Pulmonary artery endothelial cell (primary cell): ENCODE results near the gene RHOBTB1. TPM values are rescaled to one million over a fixed set of nuclear protein-coding genes. Genes with fewer than 3 reads are reported as not detected.
A peak's percentile ranks its signal among the peaks of the same experiment; 100 is the strongest.

ENCODE experiments used
- DNase-seq: peaks from one replicate; pipeline ENCODE4 v3.0.0-alpha.2; 2011; ENCODE audit warnings: low read depth, low spot score
- total RNA-seq: library from RNA; depleted of rRNA; stranded (reverse); fragments of >200 nt; gene quantifications from 2 replicates; pipeline ENCODE4 v1.2.3, GENCODE V29; 2014

RHOBTB1 gene
- total RNA-seq, 1 donor from 2014 or later, result 38.6 TPM

DNA sequence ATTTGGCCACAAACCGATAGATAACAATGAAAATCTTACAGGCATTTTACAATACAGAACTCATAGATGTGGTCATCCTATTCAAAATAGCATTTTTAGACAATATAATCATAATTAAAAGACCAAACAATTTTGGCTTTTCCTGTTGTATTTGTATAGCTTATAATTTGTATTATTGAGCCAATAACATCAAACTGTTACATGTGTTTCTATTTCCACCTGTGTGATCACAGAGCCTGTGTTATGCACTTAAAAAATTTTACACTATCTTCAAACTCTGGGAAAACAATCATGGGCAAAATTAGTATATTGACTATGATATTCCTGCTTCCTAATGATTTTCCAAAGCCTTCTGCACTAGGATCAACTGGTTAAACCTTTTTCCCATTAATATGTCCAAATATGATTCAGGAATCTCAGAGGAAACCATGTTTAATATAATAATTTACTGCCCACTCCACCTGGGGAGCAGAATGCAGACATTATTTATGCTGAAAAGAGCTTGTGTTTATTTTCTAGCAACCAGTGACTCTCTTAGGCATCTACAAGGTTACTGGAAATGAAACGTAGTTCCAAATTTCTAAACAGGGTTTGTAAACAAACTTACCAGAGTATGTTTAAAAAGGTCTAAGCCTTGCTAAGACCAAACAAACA is 1.7 kb downstream of the RHOBTB1 start:
- no peak for DNase-seq

DNA sequence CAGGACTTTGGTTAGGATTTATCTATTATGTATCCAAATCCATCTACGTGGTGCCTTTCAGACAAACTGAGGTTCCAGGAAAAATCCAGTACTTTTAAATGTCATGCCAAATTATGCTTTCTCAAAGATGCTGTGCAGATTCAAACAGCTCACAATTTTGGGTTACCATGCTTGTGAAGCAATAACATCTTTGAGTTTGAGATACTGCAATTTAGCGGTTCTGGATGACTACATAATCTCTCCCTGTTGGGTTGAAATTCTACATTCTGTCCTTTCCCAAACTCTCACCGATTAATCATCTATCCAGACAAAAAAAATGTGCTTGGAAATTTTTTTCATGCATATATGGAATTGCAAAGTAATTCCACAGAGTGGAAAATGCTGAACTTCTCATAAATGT is 3.5 kb downstream of the RHOBTB1 start:
- no peak for DNase-seq

DNA sequence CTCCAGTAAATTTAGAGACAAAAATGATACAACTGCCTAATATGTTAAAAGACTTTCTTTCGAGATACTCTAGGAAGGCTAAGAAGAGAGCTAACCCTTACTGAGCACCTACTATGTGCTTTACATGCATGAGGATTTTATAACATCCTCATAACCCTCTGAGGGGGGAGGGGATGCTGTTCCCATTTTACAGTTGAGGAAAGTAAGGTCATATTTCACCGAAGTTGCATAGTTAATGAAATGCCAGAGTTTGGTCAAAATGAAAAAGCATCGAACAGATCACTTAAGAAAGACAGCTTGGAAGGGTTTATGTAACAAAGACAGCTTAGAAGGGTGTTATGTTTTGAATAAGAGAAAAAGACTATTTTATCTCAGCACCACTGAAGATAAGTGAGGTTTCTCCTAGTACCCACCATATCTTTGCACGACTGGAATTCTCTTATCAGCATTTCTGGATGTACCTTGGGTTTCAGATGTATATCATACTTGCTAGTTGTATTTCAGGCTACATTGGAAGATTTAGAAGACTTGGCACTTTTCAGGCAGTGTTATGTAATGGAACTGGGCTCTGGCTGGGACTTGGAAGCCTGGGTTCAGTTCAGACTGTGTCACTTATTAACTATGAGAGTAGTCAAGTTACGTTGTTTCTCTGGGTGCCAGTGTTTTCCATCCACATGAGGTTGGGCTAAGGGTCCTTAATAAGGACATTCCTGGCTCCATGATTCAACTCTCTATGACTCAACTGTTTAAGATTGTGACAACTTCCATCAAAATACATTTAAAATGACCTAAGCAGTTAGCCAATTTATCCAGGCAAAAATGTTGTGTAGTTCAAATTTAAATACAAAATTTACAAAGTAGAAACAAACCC is 6.0 kb downstream of the RHOBTB1 start:
- DNase-seq, result no peak

- no peak for DNase-seq
Measured at GRCh38 chr10:60937022-60937421, 7.0 kb downstream of the RHOBTB1 start.

- DNase-seq, result no peak
Measured at GRCh38 chr10:60934215-60935175, 9.5 kb downstream of the RHOBTB1 start.

DNA sequence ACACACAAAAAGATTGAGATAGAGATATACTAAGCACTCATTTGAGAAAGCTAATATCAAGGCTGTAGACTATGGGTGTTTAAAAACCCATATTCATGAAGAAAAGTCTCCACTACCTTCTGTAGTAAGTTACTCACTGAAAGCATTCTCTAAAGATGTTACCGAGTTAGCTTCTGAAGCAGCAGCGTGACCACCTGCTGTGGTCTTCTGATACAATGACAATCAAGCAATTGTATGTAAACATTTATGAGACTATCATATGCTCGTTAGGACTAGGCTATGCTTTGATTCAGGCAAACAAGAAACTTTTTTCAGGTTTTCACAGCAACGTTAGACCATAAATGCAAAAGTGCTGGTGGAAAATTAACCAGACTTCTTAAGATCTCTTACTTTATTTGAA is 11.2 kb downstream of the RHOBTB1 start:
- no peak for DNase-seq

DNA sequence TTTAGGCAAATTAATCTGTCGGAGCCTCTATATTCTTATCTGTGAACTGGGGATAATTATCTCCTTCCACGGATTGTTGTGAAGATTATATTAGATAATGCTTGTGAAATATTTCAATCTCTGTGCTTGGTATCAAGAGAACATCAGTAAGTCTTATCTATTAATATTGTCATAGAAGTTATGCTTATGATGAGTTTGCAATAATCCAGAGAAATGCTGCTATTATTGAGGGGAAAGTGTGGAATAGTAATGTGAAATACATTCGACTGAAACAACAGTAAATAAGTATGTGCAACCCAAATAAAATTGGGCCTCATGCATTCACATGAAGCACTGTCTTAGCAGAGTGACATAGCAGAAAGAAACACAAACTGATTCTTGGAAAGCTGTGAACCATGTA is 13.7 kb downstream of the RHOBTB1 start:
- DNase-seq, result no peak

GRCh38 chr10:60921633-60922032 is 22.4 kb downstream of the RHOBTB1 start:
- DNase-seq, result no peak

DNA sequence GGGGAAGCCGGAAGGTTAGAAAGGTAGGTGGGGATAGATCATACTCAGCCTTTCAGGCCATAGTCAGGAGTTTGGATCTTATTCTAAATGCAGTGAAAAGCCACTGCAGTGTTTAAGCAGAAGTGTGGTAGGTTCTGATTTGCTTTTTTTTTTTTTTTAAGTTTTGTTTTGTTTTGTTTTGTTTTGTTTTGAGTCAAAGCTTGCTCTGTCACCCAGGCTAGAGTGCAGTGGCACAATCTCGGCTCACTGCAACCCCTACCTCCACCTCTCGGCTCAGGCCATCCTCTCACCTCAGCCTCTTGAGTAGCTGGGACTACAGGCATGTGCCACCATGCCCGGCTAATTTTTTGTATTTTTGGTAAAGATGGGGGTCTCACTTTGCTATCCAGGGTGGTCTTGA is 23.5 kb downstream of the RHOBTB1 start:
- no peak for DNase-seq

DNA sequence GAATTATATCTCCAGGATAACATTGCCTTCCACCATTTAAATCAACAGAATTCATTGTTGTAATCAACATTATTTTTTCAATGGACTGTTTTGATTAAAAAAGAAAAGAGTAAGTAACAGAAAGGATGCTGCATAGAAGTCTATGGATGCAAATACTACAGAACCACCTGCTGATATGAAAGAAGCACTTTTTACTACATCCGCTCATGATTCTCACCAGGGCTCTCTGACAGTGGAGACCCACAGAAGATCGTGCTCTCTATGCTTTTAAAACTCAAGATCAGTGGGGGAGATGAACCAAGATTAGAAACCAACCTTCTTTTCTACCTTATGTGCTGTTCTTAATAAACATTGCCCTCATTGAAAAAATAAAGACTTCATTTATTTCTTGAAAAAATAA is 24.4 kb downstream of the RHOBTB1 start:
- DNase-seq, result no peak

GRCh38 chr10:60917331-60918280 is 26.4 kb downstream of the RHOBTB1 start:
- no peak for DNase-seq

GRCh38 chr10:60916025-60916424 is 28.0 kb downstream of the RHOBTB1 start:
- DNase-seq, result no peak

GRCh38 chr10:60914690-60915141 is 29.3 kb downstream of the RHOBTB1 start:
- peak; percentile 8 for DNase-seq

DNA sequence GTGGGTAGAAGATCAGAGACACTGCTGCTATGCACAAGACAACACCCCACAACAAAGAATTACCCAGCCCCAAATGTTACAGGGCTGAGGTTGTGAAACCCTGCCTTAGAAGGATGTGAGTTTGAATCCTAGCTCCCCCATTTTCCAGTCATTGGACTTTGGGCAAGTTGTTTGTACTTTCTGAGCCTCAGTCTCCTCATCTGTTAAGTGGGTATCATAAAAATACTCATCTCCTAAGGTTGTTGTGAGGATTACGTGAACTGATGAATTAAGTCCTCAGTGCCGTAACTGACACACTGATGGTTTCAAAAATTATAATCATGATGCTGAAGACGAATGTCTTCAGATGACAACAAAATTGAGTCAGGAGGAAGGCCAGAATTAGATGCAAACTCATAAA is 30.3 kb downstream of the RHOBTB1 start:
- no peak for DNase-seq

GRCh38 chr10:60913071-60913470 is 30.9 kb downstream of the RHOBTB1 start:
- no peak for DNase-seq

GRCh38 chr10:60911715-60912114 is 32.3 kb downstream of the RHOBTB1 start:
- no peak for DNase-seq

GRCh38 chr10:60911216-60911615 is 32.8 kb downstream of the RHOBTB1 start:
- no peak for DNase-seq

- DNase-seq, result peak; percentile 47
Measured at GRCh38 chr10:60910543-60910942, 33.4 kb downstream of the RHOBTB1 start.

- no peak for DNase-seq
Measured at GRCh38 chr10:60908896-60909295, 35.1 kb downstream of the RHOBTB1 start.

- no peak for DNase-seq
Measured at GRCh38 chr10:60908031-60908430, 36.0 kb downstream of the RHOBTB1 start.

GRCh38 chr10:60907236-60907635 is 36.7 kb downstream of the RHOBTB1 start:
- DNase-seq, result no peak
